Heart left ventricle (tissue), 13 donors: ENCODE data around the gene NCK2.

ENCODE experiments used
- POLR2A ChIP-seq, 2 donors: fragments of 450-650 bp; IDR thresholded peaks; one replicate each; pipeline ENCODE4 v1.6.1; 2017; ENCODE audit warnings: antibody characterized with exemption in 2 of 2, mild to moderate bottlenecking in 2 of 2, moderate library complexity in 2 of 2
- TF ChIP-seq, protein P1 (sequence below), 12 donors: fragments of 200-600 bp; sonication (generic) in 4 of 12; IDR thresholded peaks; one replicate each; pipeline versions ENCODE4 v1.5.0 to v1.8.0; 2018 to 2022; ENCODE audit warnings: antibody characterized with exemption in 12 of 12, mild to moderate bottlenecking in 5 of 12
- donor health status: ischemic (EF 13 %, LVEDD 7.1; RV severe dilation, severe dysfunction).
- donor health status: DM: no; HTN: yes; CAD: no.
- donor health status: DM: no; HTN: no; CAD: no.
- donor health status: ischemic (EF 25% LVEDD 6.9; RV normal size, moderate dysfunction).
- donor health status: ischemic (EF 25% LVEDD 5.7; RV mildly dilated, moderate dysfunction).
- donor health status: ischemic (EF 35%, LVEDD 5.7; RV mildly dilated, moderate dysfunction).
- donor health status: nonischemic (EF 11% LVEDD 7.7; RV severe dilation, severe dysfunction).
- donor health status: DM: yes; HTN: yes; CAD: no.
- donor health status: PGD.
- donor health status: ischemic (EF 29% LVEDD 5.4; RV normal size, mild dysfunction).
- donor health status: nonischemic (EF 23%, LVEDD 6.1; RV moderate dilation, normal function).

DNA sequence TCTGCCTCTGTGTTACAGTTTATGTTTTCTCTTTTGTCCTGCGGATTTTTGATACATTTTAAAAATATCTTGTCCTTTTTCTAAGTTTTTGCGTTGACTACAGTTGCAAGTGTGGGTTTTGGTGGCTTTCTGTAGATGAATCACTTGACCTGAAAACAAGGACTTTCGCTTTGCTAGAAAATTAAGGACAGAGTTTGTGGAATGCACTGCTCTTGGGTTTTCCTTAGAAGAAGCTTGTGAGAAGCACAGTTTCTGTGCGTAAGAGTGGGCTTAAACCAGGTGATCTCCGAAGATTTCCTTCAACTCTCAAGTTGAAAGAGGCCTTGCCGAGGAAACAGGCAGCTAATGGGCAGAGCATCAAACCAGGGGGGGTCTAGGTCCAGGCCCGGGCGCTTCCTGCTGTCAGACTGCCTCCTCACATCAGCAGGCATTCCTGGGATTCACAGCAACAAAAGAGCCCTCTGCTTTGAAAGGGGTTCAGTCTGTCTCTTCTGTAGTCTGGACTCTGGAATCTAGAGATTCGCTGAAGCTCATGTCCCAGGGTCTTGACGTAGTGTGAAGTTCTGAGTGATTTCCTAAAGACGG is 17.3 kb downstream of the NCK2 start:
- TF ChIP-seq, protein P1, sequence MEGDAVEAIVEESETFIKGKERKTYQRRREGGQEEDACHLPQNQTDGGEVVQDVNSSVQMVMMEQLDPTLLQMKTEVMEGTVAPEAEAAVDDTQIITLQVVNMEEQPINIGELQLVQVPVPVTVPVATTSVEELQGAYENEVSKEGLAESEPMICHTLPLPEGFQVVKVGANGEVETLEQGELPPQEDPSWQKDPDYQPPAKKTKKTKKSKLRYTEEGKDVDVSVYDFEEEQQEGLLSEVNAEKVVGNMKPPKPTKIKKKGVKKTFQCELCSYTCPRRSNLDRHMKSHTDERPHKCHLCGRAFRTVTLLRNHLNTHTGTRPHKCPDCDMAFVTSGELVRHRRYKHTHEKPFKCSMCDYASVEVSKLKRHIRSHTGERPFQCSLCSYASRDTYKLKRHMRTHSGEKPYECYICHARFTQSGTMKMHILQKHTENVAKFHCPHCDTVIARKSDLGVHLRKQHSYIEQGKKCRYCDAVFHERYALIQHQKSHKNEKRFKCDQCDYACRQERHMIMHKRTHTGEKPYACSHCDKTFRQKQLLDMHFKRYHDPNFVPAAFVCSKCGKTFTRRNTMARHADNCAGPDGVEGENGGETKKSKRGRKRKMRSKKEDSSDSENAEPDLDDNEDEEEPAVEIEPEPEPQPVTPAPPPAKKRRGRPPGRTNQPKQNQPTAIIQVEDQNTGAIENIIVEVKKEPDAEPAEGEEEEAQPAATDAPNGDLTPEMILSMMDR (IDR thresholded peaks at IDR 0.05): no peak
- TF ChIP-seq POLR2A (IDR thresholded peaks at IDR 0.05): no peak
